HCT116 (cell line): ENCODE results near the gene WTAP. TPM values are rescaled to one million over a fixed set of nuclear protein-coding genes. Genes with fewer than 3 reads are reported as not detected.

Source experiments
- ATAC-seq: fragments of 200-7000 bp; cut with Tn5 transposase; 2 replicates; pipeline ENCODE4 v1.9.1; 2020; ENCODE audit warnings: mild to moderate bottlenecking, moderate library complexity
- BruUV-seq: library from RNA; stranded (reverse); fragments of 400-500 nt; replicated peaks from 2 replicates; lab custom pipeline; 2021; lab: Mats Ljungman, UMichigan
- CTCF ChIA-PET: fragments of 300-600 bp; sonication (Branson Sonifier 250); formaldehyde crosslinking; loops from one replicate; lab custom pipeline; 2021; ENCODE audit warnings: antibody characterized with exemption; lab: Charles Lee
- POLR2A ChIA-PET: fragments of 300-600, 350-600 bp; sonication (Branson Sonifier 250); formaldehyde crosslinking; loops from one replicate; lab custom pipeline; 2021; ENCODE audit warnings: antibody characterized with exemption; lab: Charles Lee
- RAD21 ChIA-PET, 2 experiments: fragments of 300-600 bp; sonication (Branson Sonifier 250); formaldehyde crosslinking; loops; one replicate each; lab custom pipeline; 2023; ENCODE audit warnings: low total read pairs in 2 of 2; ENCODE audit not compliant: uncharacterized antibody in 2 of 2, unreplicated experiment in 2 of 2, low non-redundant PET in 1 of 2; lab: Charles Lee
- DNase-seq: peaks from one replicate; pipeline ENCODE4 v3.0.0-alpha.2; 2010; ENCODE audit warnings: low read depth, low spot score
- H2AFZ ChIP-seq: fragments of 200-600 bp; shearing (Covaris generic), sonication (generic); 2 replicates; pipeline ENCODE4 v1.6.1; 2017; ENCODE audit warnings: low read depth, mixed run types, mixed read lengths, antibody characterized with exemption, low read length; ENCODE audit not compliant: poor library complexity, severe bottlenecking
- H3K27ac ChIP-seq: 2 replicates; pipeline ENCODE4 v1.5.1; 2012; ENCODE audit warnings: low read depth, low read length
- H3K27me3 ChIP-seq: fragments of 200-600 bp; sonication (generic); 2 replicates; pipeline ENCODE4 v1.6.1; 2016; ENCODE audit warnings: mixed run types, low read length, mixed read lengths; ENCODE audit not compliant: insufficient read depth
- H3K36me3 ChIP-seq, 2 experiments: fragments of 200-500 bp in 1 of 2; fragments of 200-600 bp in 1 of 2; sonication (Bioruptor generic) in 1 of 2; sonication (generic) in 1 of 2; 2 replicates each; pipeline versions ENCODE4 v1.5.1 to v1.6.1; 2014 to 2016; ENCODE audit warnings: low read length in 2 of 2, inconsistent platforms in 1 of 2, mixed read lengths in 1 of 2, mixed run types in 1 of 2; ENCODE audit not compliant: insufficient read depth in 2 of 2, control insufficient read depth in 1 of 2
- H3K4me1 ChIP-seq, 2 experiments: fragments of 200-600 bp in 1 of 2; sonication (generic) in 1 of 2; 2 replicates each; pipeline versions ENCODE4 v1.5.1 to v1.6.1; 2012 to 2017; ENCODE audit warnings: low read length in 2 of 2, inconsistent platforms in 1 of 2, mild to moderate bottlenecking in 1 of 2, mixed read lengths in 1 of 2, mixed run types in 1 of 2, moderate library complexity in 1 of 2; ENCODE audit not compliant: insufficient read depth in 2 of 2, control insufficient read depth in 1 of 2
- H3K4me2 ChIP-seq: fragments of 200-600 bp; sonication (generic); 2 replicates; pipeline ENCODE4 v1.6.1; 2017; ENCODE audit warnings: mixed run types, low read length, mixed read lengths
- H3K4me3 ChIP-seq, 2 experiments: fragments of 200-600 bp in 1 of 2; sonication (generic) in 1 of 2; replicated peaks in 1 of 2; 2 replicates each; pipeline ENCODE4 v1.5.1; 2011 to 2016; ENCODE audit warnings: low read length in 2 of 2, control low read depth in 1 of 2, low read depth in 1 of 2, mild to moderate bottlenecking in 1 of 2, mixed read lengths in 1 of 2, mixed run types in 1 of 2
- H3K79me2 ChIP-seq: fragments of 200-600 bp; sonication (generic); 2 replicates; pipeline ENCODE4 v1.6.1; 2017; ENCODE audit warnings: mild to moderate bottlenecking, mixed run types, low read length, moderate library complexity, mixed read lengths; ENCODE audit not compliant: insufficient read depth
- H3K9ac ChIP-seq: fragments of 200-600 bp; sonication (generic); 2 replicates; pipeline ENCODE4 v1.6.1; 2016; ENCODE audit warnings: low read length, mixed read lengths
- H3K9me2 ChIP-seq: fragments of 200-600 bp; sonication (generic), shearing (Covaris generic); 2 replicates; pipeline ENCODE4 v1.6.1; 2017; ENCODE audit warnings: mixed run types, mild to moderate bottlenecking, moderate library complexity; ENCODE audit not compliant: insufficient read depth
- H3K9me3 ChIP-seq, 2 experiments: fragments of 200-500 bp in 1 of 2; fragments of 200-600 bp in 1 of 2; sonication (Bioruptor generic) in 1 of 2; sonication (generic) in 1 of 2; 2 replicates each; pipeline ENCODE4 v1.6.1; 2014 to 2017; ENCODE audit warnings: low read length in 2 of 2, mixed read lengths in 2 of 2, inconsistent platforms in 1 of 2, low read depth in 1 of 2, mild to moderate bottlenecking in 1 of 2, mixed run types in 1 of 2, moderate library complexity in 1 of 2; ENCODE audit not compliant: control insufficient read depth in 1 of 2, insufficient read depth in 1 of 2
- H4K20me1 ChIP-seq: fragments of 200-600 bp; sonication (generic), shearing (Covaris generic); 2 replicates; pipeline ENCODE4 v1.6.1; 2017; ENCODE audit warnings: mixed run types, mild to moderate bottlenecking, moderate library complexity; ENCODE audit not compliant: insufficient read depth
- CEBPB ChIP-seq: IDR thresholded peaks from 2 replicates; pipeline ENCODE4 v1.6.1; 2012; ENCODE audit warnings: low read depth
- CTCF ChIP-seq, 3 experiments: fragments of 200-600 bp in 1 of 3; sonication (generic) in 1 of 3; IDR thresholded peaks in 2 of 3; conservative IDR thresholded peaks in 1 of 3; 2 replicates each; pipeline ENCODE4 v1.5.1; 2012 to 2017; ENCODE audit warnings: low read depth in 2 of 3, low read length in 2 of 3, antibody characterized with exemption in 1 of 3, borderline replicate concordance in 1 of 3, control low read depth in 1 of 3, mild to moderate bottlenecking in 1 of 3, mixed read lengths in 1 of 3, mixed run types in 1 of 3, moderate library complexity in 1 of 3; ENCODE audit not compliant: insufficient read depth in 1 of 3
- EZH2 ChIP-seq: fragments of 200-600 bp; sonication (generic); IDR thresholded peaks from 2 replicates; pipeline ENCODE4 v1.6.1; 2017; ENCODE audit warnings: antibody characterized with exemption, mixed run types
- MAX ChIP-seq: IDR thresholded peaks from 2 replicates; pipeline ENCODE4 v1.6.1; 2012
- POLR2A ChIP-seq: IDR thresholded peaks from 2 replicates; pipeline ENCODE4 v1.7.0; 2011; ENCODE audit warnings: borderline replicate concordance; ENCODE audit not compliant: insufficient read depth, insufficient read length; ENCODE audit errors: extremely low read depth
- RAD21 ChIP-seq: IDR thresholded peaks from 2 replicates; pipeline ENCODE4 v1.6.1; 2012; ENCODE audit warnings: low read depth, mild to moderate bottlenecking
- ZNF274 ChIP-seq: fragments of 200-500 bp; sonication (Bioruptor generic); IDR thresholded peaks from 2 replicates; pipeline ENCODE4 v1.6.1; 2014; ENCODE audit warnings: mild to moderate bottlenecking, low read depth, low read length, inconsistent platforms
- intact Hi-C: fragments of 100-400 bp; cut with micrococcal nuclease; formaldehyde crosslinking; loops from 2 replicates; pipeline ENCODE4 v1.10.0; 2022
- total RNA-seq: library from RNA; stranded (reverse); gene quantifications from one replicate; pipeline ENCODE4 v1.2.1, GENCODE V29; 2021; ENCODE audit not compliant: unreplicated experiment

Gene WTAP
- total RNA-seq, 1 experiment from 2014 or later: 88.6 TPM

GRCh38 chr6:159756508-159756907 is 29.2 kb downstream of the WTAP start:
- Histone ChIP-seq H2AFZ (no peak overlapping the region), H4K20me1 (peaks cover 2% of the 10 kb centered on the region; the same call in 1 of the 2 replicates), H3K27me3 (no peaks in the 10 kb centered on the region), H3K9me2 (no peaks in the 10 kb centered on the region), H3K27ac (no peak overlapping the region), H3K9me3 (no peaks in the 10 kb centered on the region), H3K79me2 (peaks cover 39% of the 10 kb centered on the region), H3K4me1 (peaks cover 4 to 37% of the 10 kb centered on the region in 2 experiments; a peak in 3 of 4 replicates), H3K36me3 (peaks cover 28 to 46% of the 10 kb centered on the region in 2 experiments), H3K9ac (no peak overlapping the region), H3K4me3 (no peak overlapping the region), H3K4me2 (no peak overlapping the region)
- ATAC-seq: no peak
- POLR2A ChIA-PET: no interaction called here
- no peak for DNase-seq
- RAD21 ChIA-PET: no interaction called here
- intact Hi-C loops: no loop called here
- TF ChIP-seq ZNF274 (no peak), CTCF (IDR thresholded peaks at IDR 0.05 in 2 of 3, conservative IDR thresholded peaks at IDR 0.05 in 1 of 3; ENCODE audit: borderline replicate concordance in 1 of 3, insufficient read depth in 1 of 3, low read depth in 2 of 3, low read length in 2 of 3) (no peak), RAD21 (no peak), EZH2 (no peak), MAX (no peak), CEBPB (no peak), POLR2A (no peak)
- CTCF ChIA-PET: no interaction called here
- no TSS peak for BruUV-seq
